Neuronal stem cell (in vitro differentiated cells): ENCODE measurements around the gene THAP3.

Experiments
- DNase-seq: peaks from one replicate; pipeline ENCODE4 v3.0.0-alpha.2; 2013; ENCODE audit warnings: low spot score
- H2AFZ ChIP-seq: one replicate; pipeline ENCODE4 v1.6.1; 2013; ENCODE audit warnings: mild to moderate bottlenecking, low read length, inconsistent platforms
- H2AK5ac ChIP-seq: 2 replicates; pipeline ENCODE4 v1.6.1; 2013; ENCODE audit warnings: low read depth, mild to moderate bottlenecking, inconsistent platforms, low read length, moderate library complexity, mixed read lengths
- H2BK120ac ChIP-seq: 2 replicates; pipeline ENCODE4 v1.6.1; 2013; ENCODE audit warnings: low read depth, mild to moderate bottlenecking, inconsistent platforms, low read length, moderate library complexity, mixed read lengths
- H2BK12ac ChIP-seq: one replicate; pipeline ENCODE4 v1.6.1; 2013; ENCODE audit warnings: low read length, inconsistent platforms
- H2BK15ac ChIP-seq: 2 replicates; pipeline ENCODE4 v1.6.1; 2013; ENCODE audit warnings: mild to moderate bottlenecking, low read length, inconsistent platforms, mixed read lengths
- H2BK5ac ChIP-seq: one replicate; pipeline ENCODE4 v1.6.1; 2013; ENCODE audit warnings: inconsistent platforms, mild to moderate bottlenecking, low read length, moderate library complexity
- H3K14ac ChIP-seq: one replicate; pipeline ENCODE4 v1.6.1; 2013; ENCODE audit warnings: low read length, inconsistent platforms
- H3K18ac ChIP-seq: 2 replicates; pipeline ENCODE4 v1.6.1; 2013; ENCODE audit warnings: low read length, inconsistent platforms
- H3K23ac ChIP-seq: 2 replicates; pipeline ENCODE4 v1.6.1; 2013; ENCODE audit warnings: low read depth, mild to moderate bottlenecking, mixed read lengths, low read length, inconsistent platforms; ENCODE audit not compliant: poor library complexity
- H3K27ac ChIP-seq: replicated peaks from 3 replicates; pipeline ENCODE4 v1.5.1; 2013; ENCODE audit warnings: low read length, inconsistent platforms
- H3K27me3 ChIP-seq, 3 experiments: 2 replicates each; pipeline ENCODE4 v1.6.1; 2013; ENCODE audit warnings: low read length in 3 of 3, mild to moderate bottlenecking in 2 of 3, inconsistent platforms in 1 of 3, low read depth in 1 of 3, mixed read lengths in 1 of 3, moderate library complexity in 1 of 3; ENCODE audit not compliant: control insufficient read depth in 3 of 3, insufficient read depth in 3 of 3
- H3K36me3 ChIP-seq, 2 donors: replicated peaks in 1 of 2; 2 replicates each; pipeline ENCODE4 v1.6.1; 2013; ENCODE audit warnings: low read length in 2 of 2; ENCODE audit not compliant: control insufficient read depth in 2 of 2, insufficient read depth in 2 of 2
- H3K4ac ChIP-seq: 2 replicates; pipeline ENCODE4 v1.6.1; 2013; ENCODE audit warnings: inconsistent platforms, mild to moderate bottlenecking, low read length, moderate library complexity
- H3K4me1 ChIP-seq, 2 donors: 1 replicate in 1 of 2; 2 replicates in 1 of 2; pipeline ENCODE4 v1.6.1; 2013; ENCODE audit warnings: low read length in 2 of 2, low read depth in 1 of 2; ENCODE audit not compliant: control insufficient read depth in 2 of 2, insufficient read depth in 1 of 2
- H3K4me2 ChIP-seq: one replicate; pipeline ENCODE4 v1.6.1; 2013; ENCODE audit warnings: mild to moderate bottlenecking, low read length, inconsistent platforms; ENCODE audit not compliant: insufficient read depth, poor library complexity, severe bottlenecking
- H3K4me3 ChIP-seq, 2 donors: 2 replicates each; pipeline ENCODE4 v1.5.1; 2013; ENCODE audit warnings: low read length in 2 of 2, mild to moderate bottlenecking in 2 of 2, inconsistent platforms in 1 of 2, moderate library complexity in 1 of 2
- H3K79me1 ChIP-seq: one replicate; pipeline ENCODE4 v1.6.1; 2013; ENCODE audit warnings: low read depth, mild to moderate bottlenecking, inconsistent platforms, low read length, moderate library complexity
- H3K9ac ChIP-seq: one replicate; pipeline ENCODE4 v1.6.1; 2013; ENCODE audit warnings: mild to moderate bottlenecking, low read depth, low read length, inconsistent platforms; ENCODE audit not compliant: poor library complexity
- H3K9me3 ChIP-seq, 2 donors: replicated peaks in 1 of 2; 2 replicates each; pipeline versions ENCODE3 to v1.6.1; 2013; ENCODE audit warnings: low read length in 2 of 2, mild to moderate bottlenecking in 2 of 2, inconsistent platforms in 1 of 2, low read depth in 1 of 2, mixed read lengths in 1 of 2, moderate library complexity in 1 of 2; ENCODE audit not compliant: control insufficient read depth in 2 of 2, insufficient read depth in 1 of 2
- H4K8ac ChIP-seq: one replicate; pipeline ENCODE4 v1.6.1; 2013; ENCODE audit warnings: low read depth, mild to moderate bottlenecking, inconsistent platforms, low read length, moderate library complexity
- H4K91ac ChIP-seq: one replicate; pipeline ENCODE4 v1.6.1; 2013; ENCODE audit warnings: low read length, low read depth, mild to moderate bottlenecking, inconsistent platforms; ENCODE audit not compliant: poor library complexity
- WGBS, 2 donors: extraction: QIAGEN DNeasy Blood & Tissue Kit; methylation state at CpG; one replicate each; pipeline ENCODE4 v1.1.7; 2013; ENCODE audit warnings: missing lambda C conversion rate in 2 of 2, mixed read lengths in 1 of 2; ENCODE audit not compliant: insufficient read length in 2 of 2, insufficient replicate concordance in 1 of 2; ENCODE audit errors: extremely low coverage in 2 of 2; 5-methylcytosine and 5-hydroxymethylcytosine counted together

Gene THAP3

GRCh38 chr1:6613361-6614018 is 11.2 kb upstream of the THAP3 start, which contains the start of gene PHF13:
Gene PHF13 (plus strand): TSS chr1:6613731. CDS start chr1:6614067, 336 bp downstream.
- Histone ChIP-seq H3K18ac (peak within 1 kb of the TSS; percentile 98), H3K23ac (peak within 1 kb of the TSS; percentile 98), H3K27ac (peak within 1 kb of the TSS; percentile 85), H4K8ac (no peak within 1 kb of the TSS), H3K27me3 (no peaks in the 10 kb centered on the region), H2AK5ac (peak within 1 kb of the TSS; percentile 90), H2BK15ac (peak within 1 kb of the TSS; percentile 67), H3K9me3 (no peaks in the 10 kb centered on the region), H3K4me2 (peak within 1 kb of the TSS; percentile 94), H2BK5ac (peak within 1 kb of the TSS; percentile 87), H2AFZ (peak within 1 kb of the TSS; percentile 91), H3K4me3 (peak within 1 kb of the TSS; percentile 92 to 100), H3K9ac (peak within 1 kb of the TSS; percentile 93), H3K4ac (peak within 1 kb of the TSS; percentile 53), H3K14ac (peak within 1 kb of the TSS; percentile 82), H4K91ac (no peak within 1 kb of the TSS), H3K4me1 (peaks cover 2 to 3% of the 10 kb centered on the region in 2 donors), H3K36me3 (peaks cover 11 to 21% of the 10 kb centered on the region in 2 donors), H2BK120ac (no peak within 1 kb of the TSS), H3K79me1 (peaks cover 10% of the 10 kb centered on the region), H2BK12ac (peak within 1 kb of the TSS; percentile 58)
- peak; percentile 99 for DNase-seq
- no CpG with 5 or more reads among the region's 84 CpGs for WGBS, 2 donors

- Histone ChIP-seq H3K79me1 (peaks cover 14% of the 10 kb centered on the region), H3K4ac (peak overlapping the region; percentile 53), H3K9me3 (no peaks in the 10 kb centered on the region), H2BK120ac (no peak overlapping the region), H3K27ac (peak overlapping the region; percentile 85), H2AFZ (peak overlapping the region; percentile 91), H2BK5ac (peak overlapping the region; percentile 87), H3K14ac (peak overlapping the region; percentile 82), H3K4me3 (peak overlapping the region; percentile 92 to 100), H3K36me3 (peaks cover 13 to 29% of the 10 kb centered on the region in 2 donors), H2BK12ac (peak overlapping the region; percentile 58), H3K4me2 (peak overlapping the region; percentile 33), H2BK15ac (peak overlapping the region; percentile 67), H4K8ac (no peak overlapping the region), H2AK5ac (peak overlapping the region; percentile 90), H3K27me3 (no peaks in the 10 kb centered on the region), H3K23ac (peak overlapping the region; percentile 98), H3K9ac (peak overlapping the region; percentile 93), H3K18ac (peak overlapping the region; percentile 98), H3K4me1 (peaks cover 2 to 3% of the 10 kb centered on the region in 2 donors), H4K91ac (no peak overlapping the region)
- DNase-seq = no peak
- no CpG with 5 or more reads among the region's 117 CpGs for WGBS, 2 donors
Measured at GRCh38 chr1:6614019-6614928, 10.4 kb upstream of the THAP3 start.

GRCh38 chr1:6614929-6615785 is 9.5 kb upstream of the THAP3 start:
- Histone ChIP-seq H2BK120ac (peak overlapping the region; percentile 72), H3K4ac (no peak overlapping the region), H3K14ac (no peak overlapping the region), H3K27ac (peak overlapping the region; percentile 28), H4K91ac (no peak overlapping the region), H2BK5ac (peak overlapping the region; percentile 53), H2BK12ac (no peak overlapping the region), H3K9me3 (no peaks in the 10 kb centered on the region), H3K27me3 (no peaks in the 10 kb centered on the region), H3K18ac (peak overlapping the region; percentile 89), H2AFZ (peak overlapping the region; percentile 64), H3K4me2 (peak overlapping the region; percentile 80), H3K4me3 (peak overlapping the region; percentile 92 to 100), H3K23ac (peak overlapping the region; percentile 65), H3K79me1 (peaks cover 22% of the 10 kb centered on the region), H3K9ac (peak overlapping the region; percentile 93), H2BK15ac (no peak overlapping the region), H4K8ac (no peak overlapping the region), H3K4me1 (peaks cover 0 to 3% of the 10 kb centered on the region in 2 donors), H3K36me3 (peaks cover 21 to 38% of the 10 kb centered on the region in 2 donors), H2AK5ac (peak overlapping the region; percentile 56)
- DNase-seq = no peak
- no CpG with 5 or more reads among the region's 82 CpGs for WGBS, 2 donors
